HG03097 (cell line): ENCODE results near the gene MCF2L.

Experiments
- ATAC-seq: cut with Tn5 transposase; IDR thresholded peaks from one replicate; pipeline ENCODE4 v1.9.1; 2021; ENCODE audit not compliant: unreplicated experiment, low FRiP score

MCF2L gene

DNA sequence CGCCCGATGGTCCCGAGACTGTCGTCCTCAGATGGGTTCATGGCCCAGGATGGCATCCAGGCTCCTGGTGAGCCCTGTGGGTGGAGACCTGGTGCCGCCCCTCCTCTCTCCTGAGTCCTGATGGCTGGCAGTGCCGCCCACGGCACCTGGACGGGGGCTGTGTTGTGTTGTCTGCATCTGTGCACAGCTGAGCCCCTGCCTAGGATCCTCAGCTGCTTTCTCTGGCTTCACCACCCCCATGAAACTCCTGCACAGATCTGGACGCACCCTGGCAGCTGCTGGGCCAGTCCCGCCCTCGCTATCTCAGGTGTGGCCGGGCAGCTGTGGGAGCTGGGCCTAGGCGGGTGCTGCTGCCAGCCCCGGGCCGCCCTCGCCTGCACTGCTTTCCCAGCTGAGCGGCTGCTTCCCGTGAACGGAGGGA is 27.7 kb downstream of the MCF2L start:
- no peak for ATAC-seq

- no peak for ATAC-seq
These were observed 28.4 kb downstream of the MCF2L start for GRCh38 chr13:112997188-112998130.

GRCh38 chr13:112998521-112999280 is 29.7 kb downstream of the MCF2L start:
- no peak for ATAC-seq

GRCh38 chr13:112999414-113000177 is 30.6 kb downstream of the MCF2L start:
- ATAC-seq = no peak

DNA sequence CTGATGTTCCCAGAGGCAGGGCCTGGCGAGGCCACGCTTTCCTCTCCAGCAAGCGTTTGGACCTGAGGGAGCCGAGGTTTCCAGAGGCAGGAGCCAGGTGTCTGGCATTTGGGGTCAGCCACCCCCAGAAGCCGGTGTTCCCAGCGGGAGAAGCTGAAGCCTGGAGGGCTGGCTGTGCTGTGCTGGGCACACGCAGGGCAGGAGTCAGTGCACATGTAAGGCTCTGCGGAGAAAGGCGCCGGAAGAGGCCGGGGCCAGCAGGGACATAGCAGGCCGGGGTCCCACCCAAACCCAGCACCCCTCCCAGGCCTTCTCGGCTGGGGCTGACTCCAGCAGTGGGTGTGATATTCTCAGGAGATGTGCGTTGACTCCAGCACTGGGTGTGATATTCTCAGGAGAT is 31.6 kb downstream of the MCF2L start:
- no peak for ATAC-seq

DNA sequence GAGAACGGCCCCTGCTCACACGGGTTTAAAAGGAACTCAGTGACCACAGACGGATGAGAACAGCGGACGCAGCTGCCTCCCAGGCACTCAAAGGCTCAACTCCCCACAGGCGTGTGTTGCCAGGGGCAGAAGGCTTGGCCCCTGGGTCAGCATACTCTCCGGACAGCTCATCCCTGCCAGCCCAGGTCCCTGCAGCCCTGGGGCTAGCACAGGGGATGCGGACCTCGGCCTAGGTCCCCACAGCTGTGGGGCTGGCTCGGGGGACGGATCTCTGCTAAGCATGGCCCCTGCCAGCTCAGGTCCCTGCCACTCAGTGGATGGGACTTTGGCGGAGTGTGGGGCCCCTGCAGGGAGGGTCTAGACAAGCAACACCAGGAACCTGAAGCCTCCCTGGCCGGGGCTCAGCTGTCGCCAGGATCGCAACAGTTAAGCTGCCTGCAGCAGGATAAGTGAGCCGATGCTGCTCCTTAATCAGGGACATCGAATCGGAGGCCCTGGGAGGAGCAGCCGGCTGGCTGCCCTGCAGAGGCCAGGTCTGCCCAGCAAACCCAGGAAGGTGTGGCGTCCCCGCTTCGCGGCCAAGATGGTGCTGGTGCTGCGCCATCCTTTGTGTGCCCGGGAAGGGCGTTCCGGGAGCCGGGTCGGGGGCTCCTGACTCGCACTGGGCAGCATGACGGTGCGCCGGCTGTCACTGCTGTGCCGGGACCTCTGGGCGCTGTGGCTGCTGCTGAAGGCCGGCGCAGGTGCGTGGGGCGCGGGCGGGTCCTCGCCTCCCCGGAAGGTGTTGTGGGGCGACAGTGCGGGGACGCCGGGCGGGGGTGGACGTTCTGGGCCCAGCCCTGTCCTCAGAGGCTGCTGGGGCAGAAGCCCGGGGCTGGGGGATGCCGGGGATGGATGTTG is 32.5 kb downstream of the MCF2L start:
- no peak for ATAC-seq

GRCh38 chr13:113002206-113002912 is 33.3 kb downstream of the MCF2L start:
- ATAC-seq = no peak

DNA sequence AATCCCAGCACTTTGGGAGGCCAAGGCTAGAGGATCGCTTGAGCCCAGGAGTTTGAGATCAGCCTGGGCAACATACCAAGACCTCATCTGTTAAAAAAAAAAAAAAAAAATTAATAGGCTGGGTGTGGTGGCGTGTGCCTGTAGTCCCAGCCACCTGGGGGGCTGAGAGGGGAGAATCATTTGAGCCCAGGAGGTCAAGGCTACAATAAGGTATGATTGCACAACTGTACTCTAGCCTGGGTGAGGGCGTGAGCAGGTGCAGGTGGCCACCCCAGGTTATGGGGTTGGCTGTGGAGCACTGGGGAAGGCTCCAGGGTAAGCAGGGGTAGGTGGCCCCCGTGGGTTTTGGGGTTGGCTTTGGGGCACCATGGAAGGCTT is 33.9 kb downstream of the MCF2L start:
- ATAC-seq = no peak

DNA sequence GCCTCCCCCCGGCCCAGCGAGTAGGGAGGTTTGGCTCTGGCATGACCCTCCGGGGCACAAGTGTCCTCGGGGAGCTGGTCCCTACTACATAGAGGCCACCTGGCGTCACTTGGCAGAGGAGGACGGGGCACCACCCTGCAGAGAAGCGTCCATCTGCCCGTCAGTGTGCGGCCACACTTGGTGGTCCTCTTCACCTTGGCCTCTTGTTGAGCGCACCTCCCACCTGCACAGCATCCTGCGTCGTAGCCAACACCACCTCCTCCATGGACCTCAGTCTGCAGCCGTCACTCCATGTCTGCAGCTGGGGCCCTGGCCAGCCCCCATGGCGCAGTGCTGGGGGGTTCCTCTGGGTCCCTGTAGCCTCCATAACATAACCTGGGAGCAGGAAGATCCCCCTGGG is 35.1 kb downstream of the MCF2L start:
- no peak for ATAC-seq

- ATAC-seq = no peak
These were observed 36.3 kb downstream of the MCF2L start for GRCh38 chr13:113005076-113005865.

- ATAC-seq = no peak
These were observed 37.0 kb downstream of the MCF2L start for GRCh38 chr13:113005997-113006396.

DNA sequence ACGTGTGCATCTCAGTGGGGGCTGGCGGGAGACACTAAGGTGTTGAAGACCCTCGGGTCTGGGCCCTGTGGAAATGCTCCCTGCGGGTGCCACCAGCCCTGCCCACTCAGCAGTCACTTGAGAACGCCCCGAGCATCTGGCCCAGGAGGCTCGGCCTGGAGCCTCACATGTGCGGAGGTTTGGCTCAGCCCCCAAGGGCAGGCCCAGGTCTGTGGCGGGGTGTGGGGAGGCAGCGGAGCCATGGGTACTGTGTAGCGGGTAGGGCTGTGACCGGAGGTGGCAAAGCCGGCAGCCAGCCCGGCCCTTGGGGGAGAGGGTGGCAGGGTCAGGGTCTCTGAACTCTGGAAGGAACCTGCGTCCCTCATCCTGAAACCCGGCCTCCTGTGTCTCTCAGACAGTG is 37.6 kb downstream of the MCF2L start:
- no peak for ATAC-seq

GRCh38 chr13:113008851-113009250 is 39.8 kb downstream of the MCF2L start:
- ATAC-seq = no peak

DNA sequence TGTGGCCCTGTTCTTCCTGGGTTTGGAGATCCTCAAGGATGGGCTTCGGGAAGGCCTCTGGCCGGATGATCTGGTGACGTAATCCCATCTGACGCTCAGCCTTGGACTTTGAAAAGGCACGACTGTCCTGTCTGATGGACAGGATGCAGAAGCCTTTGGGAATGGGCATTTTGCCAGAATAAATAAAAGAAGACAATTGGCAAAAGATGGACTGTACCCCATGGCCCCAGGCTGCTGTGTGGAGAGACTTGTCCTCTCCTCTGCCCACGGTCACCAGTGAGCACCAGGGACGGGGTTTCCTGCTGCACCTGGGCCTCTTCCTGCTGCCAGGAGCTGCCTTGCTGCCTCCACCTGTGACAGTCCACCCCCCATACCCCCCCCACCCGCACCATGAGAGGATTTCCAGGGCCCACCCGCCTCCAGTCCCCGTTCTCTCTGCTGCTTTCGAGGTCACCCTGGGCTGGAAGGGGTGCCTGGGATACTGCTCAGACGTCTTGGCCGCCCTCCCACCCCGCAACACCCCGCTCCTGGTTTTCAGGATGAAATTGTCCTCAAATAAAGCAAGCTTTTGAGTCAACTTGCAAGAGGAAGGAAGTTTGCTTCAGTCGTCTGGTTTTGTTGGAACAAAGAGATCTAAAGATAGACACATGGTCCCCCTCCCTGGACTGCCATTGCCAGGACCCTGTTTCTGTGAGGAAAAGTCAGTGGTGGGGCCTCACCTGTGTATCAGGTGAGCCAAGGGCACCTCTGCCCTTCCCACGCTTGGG is 40.9 kb downstream of the MCF2L start:
- no peak for ATAC-seq

GRCh38 chr13:113010510-113010865 is 41.5 kb downstream of the MCF2L start:
- no peak for ATAC-seq

- no peak for ATAC-seq
These were observed 44.3 kb downstream of the MCF2L start for GRCh38 chr13:113013303-113013702.

- no peak for ATAC-seq
These were observed 45.1 kb downstream of the MCF2L start for GRCh38 chr13:113013878-113014751.
